Lower leg skin (tissue), 3 donors: ENCODE results near the gene POC1B.

Source experiments
- CTCF ChIP-seq, 3 donors: fragments of 450-650 bp; IDR thresholded peaks; one replicate each; pipeline ENCODE4 v1.5.1; 2016; ENCODE audit warnings: antibody characterized with exemption in 3 of 3, mild to moderate bottlenecking in 3 of 3, moderate library complexity in 2 of 3
- POLR2A ChIP-seq, 2 donors: fragments of 450-650 bp; IDR thresholded peaks; one replicate each; pipeline ENCODE4 v1.6.1; 2016 to 2017; ENCODE audit warnings: antibody characterized with exemption in 2 of 2, mild to moderate bottlenecking in 1 of 2, moderate library complexity in 1 of 2

- no peak for TF ChIP-seq POLR2A (IDR thresholded peaks at IDR 0.05)
- no peak for TF ChIP-seq CTCF (IDR thresholded peaks at IDR 0.05)
Measured at GRCh38 chr12:89370421-89370831, 155.4 kb downstream of the POC1B start.
